Measurements from ENCODE around the gene ZNF337. TPM values are rescaled to one million over a fixed set of nuclear protein-coding genes. Genes with fewer than 3 reads are reported as not detected.
"Not testable (repeated sequence)": the region's sequence is repeated elsewhere in the genome, so short reads cannot be mapped to it uniquely, and the experiment has no call there.

The ZNF337 gene
- total RNA-seq, 4 donors from 2014 or later = 7.1 to 9.4 (median 8.0) TPM

GRCh38 chr20:25686081-25687067 is 10.3 kb downstream of the ZNF337 start:
- TF ChIP-seq POLR2A (IDR thresholded peaks at IDR 0.05) = no peak
- no peak for TF ChIP-seq CTCF (IDR thresholded peaks at IDR 0.05 in 4 of 5, conservative IDR thresholded peaks at IDR 0.05 in 1 of 5)
- H3K4me3 ChIP-seq = no peak overlapping the region
- H3K27ac ChIP-seq = peak overlapping the region; percentile 69 to 81 (median 76)
- peaks cover 0 to 15% of the 10 kb centered on the region in 2 donors for H3K36me3 ChIP-seq
- peak; percentile 96 for ATAC-seq
- H3K4me1 ChIP-seq = peaks cover 10 to 15% of the 10 kb centered on the region in 2 donors
- in situ Hi-C loops (cut with MboI; ENCODE audit: low sequenced_read_pairs in 4 of 4) = loop anchor here in 3 of 4 donors (25.0 kb wide), 3 partner anchors 176 to 624 kb away; partner anchors contain the start of genes ABHD12 (in 1 of the 3) and ACSS1 (in 1 of the 3)
- H3K9me3 ChIP-seq = no peaks in the 10 kb centered on the region
- no peaks in the 10 kb centered on the region for H3K27me3 ChIP-seq
- intact Hi-C loops (cut with DNase I; ENCODE audit: low total_unique reads) = no loop called here
- DNase-seq = peak; percentile 80 to 85

GRCh38 chr20:25685276-25686080 is 11.2 kb downstream of the ZNF337 start:
- ATAC-seq (no peak), DNase-seq (no peak)
- Histone ChIP-seq H3K4me1 (peaks cover 10 to 15% of the 10 kb centered on the region in 2 donors), H3K36me3 (peaks cover 0 to 15% of the 10 kb centered on the region in 2 donors), H3K27me3 (no peaks in the 10 kb centered on the region), H3K9me3 (no peaks in the 10 kb centered on the region), H3K4me3 (no peak overlapping the region), H3K27ac (peak overlapping the region; percentile 69 to 81 (median 76))
- intact Hi-C loops (cut with DNase I; ENCODE audit: low total_unique reads) (no loop called here), in situ Hi-C loops (cut with MboI; ENCODE audit: low sequenced_read_pairs in 4 of 4) (loop anchor here in 3 of 4 donors (25.0 kb wide), 3 partner anchors 177 to 623 kb away; partner anchors contain the start of genes ABHD12 (in 1 of the 3) and ACSS1 (in 1 of the 3))
- no peak for TF ChIP-seq POLR2A (IDR thresholded peaks at IDR 0.05)
- TF ChIP-seq CTCF (IDR thresholded peaks at IDR 0.05 in 4 of 5, conservative IDR thresholded peaks at IDR 0.05 in 1 of 5) = peak in 1 of 5 experiments; percentile 12

- peaks cover 10 to 15% of the 10 kb centered on the region in 2 donors for H3K4me1 ChIP-seq
- ATAC-seq; H3K9me3 ChIP-seq; H3K27ac ChIP-seq; H3K4me3 ChIP-seq; DNase-seq; intact Hi-C loops (cut with DNase I; ENCODE audit: low total_unique reads); H3K27me3 ChIP-seq: not testable (repeated sequence)
- peaks cover 0 to 20% of the 10 kb centered on the region in 2 donors for H3K36me3 ChIP-seq
- in situ Hi-C loops (cut with MboI; ENCODE audit: low sequenced_read_pairs in 4 of 4) = loop anchor here in 3 of 4 donors (25.0 kb wide), 3 partner anchors 178 to 622 kb away; partner anchors contain the start of genes ABHD12 (in 1 of the 3) and ACSS1 (in 1 of the 3)
Measured at GRCh38 chr20:25683826-25684225, 12.8 kb downstream of the ZNF337 start.

GRCh38 chr20:25683050-25683449 is 13.6 kb downstream of the ZNF337 start:
- Histone ChIP-seq H3K27ac (no peak overlapping the region), H3K36me3 (peaks cover 0 to 20% of the 10 kb centered on the region in 2 donors), H3K4me1 (peaks cover 10 to 15% of the 10 kb centered on the region in 2 donors), H3K9me3 (no peaks in the 10 kb centered on the region), H3K4me3 (no peak overlapping the region), H3K27me3 (no peaks in the 10 kb centered on the region)
- in situ Hi-C loops (cut with MboI; ENCODE audit: low sequenced_read_pairs in 4 of 4) (loop anchor here in 3 of 4 donors (25.0 kb wide), 3 partner anchors 179 to 621 kb away; partner anchors contain the start of genes ABHD12 (in 1 of the 3) and ACSS1 (in 1 of the 3)), intact Hi-C loops (cut with DNase I; ENCODE audit: low total_unique reads) (no loop called here)
- ATAC-seq = no peak
- DNase-seq = no peak
- TF ChIP-seq CTCF (IDR thresholded peaks at IDR 0.05 in 4 of 5, conservative IDR thresholded peaks at IDR 0.05 in 1 of 5) (no peak), POLR2A (IDR thresholded peaks at IDR 0.05) (no peak)

Measured in gastrocnemius medialis (tissue), 4 donors.